GM23338 (cell line): ENCODE measurements around the gene TRPC4AP. TPM values are rescaled to one million over a fixed set of nuclear protein-coding genes. Genes with fewer than 3 reads are reported as not detected.

Experiments
- ATAC-seq: fragments of 200-7000 bp; cut with Tn5 transposase; 3 replicates; pipeline ENCODE4 v1.9.1; 2020
- DNase-seq: peaks from one replicate; pipeline ENCODE4 v3.0.0-alpha.2; 2015; ENCODE audit warnings: low spot score
- H2AFZ ChIP-seq: fragments of 200-600 bp; sonication (generic); 2 replicates; pipeline ENCODE4 v1.8.0; 2016; ENCODE audit warnings: antibody characterized with exemption, mild to moderate bottlenecking, moderate library complexity
- H3F3A ChIP-seq: fragments of 200-600 bp; sonication (generic); replicated peaks from 2 replicates; pipeline ENCODE4 v1.8.0; 2017; ENCODE audit warnings: antibody characterized with exemption, mixed run types, low read depth
- H3K27ac ChIP-seq: fragments of 200-600 bp; sonication (generic); 2 replicates; pipeline ENCODE4 v1.6.1; 2016; ENCODE audit warnings: low read depth
- H3K27me3 ChIP-seq: fragments of 200-600 bp; sonication (generic); 2 replicates; pipeline ENCODE4 v1.8.0; 2016; ENCODE audit warnings: mild to moderate bottlenecking, mixed run types, moderate library complexity; ENCODE audit not compliant: insufficient read depth
- H3K36me3 ChIP-seq: fragments of 200-600 bp; sonication (generic); 2 replicates; pipeline ENCODE4 v1.8.0; 2016; ENCODE audit warnings: mild to moderate bottlenecking; ENCODE audit not compliant: insufficient read depth
- H3K4me1 ChIP-seq: fragments of 200-600 bp; sonication (generic); 2 replicates; pipeline ENCODE4 v1.8.0; 2016; ENCODE audit warnings: mild to moderate bottlenecking, moderate library complexity; ENCODE audit not compliant: insufficient read depth
- H3K4me2 ChIP-seq: fragments of 200-600 bp; sonication (generic); 2 replicates; pipeline ENCODE4 v1.7.1; 2017; ENCODE audit warnings: mixed run types
- H3K4me3 ChIP-seq: fragments of 200-600 bp; sonication (generic); 2 replicates; pipeline ENCODE4 v1.6.1; 2016; ENCODE audit warnings: mixed run types
- H3K79me2 ChIP-seq: fragments of 200-600 bp; sonication (generic); replicated peaks from 2 replicates; pipeline ENCODE4 v1.8.0; 2017; ENCODE audit warnings: mild to moderate bottlenecking; ENCODE audit not compliant: insufficient read depth
- H3K9me2 ChIP-seq: fragments of 200-600 bp; sonication (generic); 2 replicates; pipeline ENCODE4 v1.8.0; 2017; ENCODE audit not compliant: insufficient read depth
- H4K20me1 ChIP-seq: fragments of 200-600 bp; sonication (generic); replicated peaks from 2 replicates; pipeline ENCODE4 v1.8.0; 2017; ENCODE audit warnings: mild to moderate bottlenecking; ENCODE audit not compliant: insufficient read depth
- H3K27ac Mint-ChIP-seq: 2 replicates; pipeline ENCODE4 v1.8.0; 2020; ENCODE audit warnings: inconsistent platforms, mild to moderate bottlenecking, moderate library complexity, mixed read lengths
- H3K27me3 Mint-ChIP-seq: 3 replicates; pipeline ENCODE4 v1.8.0; 2022; ENCODE audit warnings: low read depth, mild to moderate bottlenecking, moderate library complexity, mixed read lengths, inconsistent platforms; ENCODE audit not compliant: insufficient read depth, poor library complexity
- H3K36me3 Mint-ChIP-seq: 3 replicates; pipeline ENCODE4 v1.8.0; 2021; ENCODE audit warnings: low read depth, mild to moderate bottlenecking, inconsistent platforms, moderate library complexity, mixed read lengths
- H3K4me1 Mint-ChIP-seq: 3 replicates; pipeline ENCODE4 v1.8.0; 2020; ENCODE audit warnings: mild to moderate bottlenecking, inconsistent platforms, mixed read lengths
- H3K4me3 Mint-ChIP-seq: 3 replicates; pipeline ENCODE4 v1.8.0; 2021; ENCODE audit warnings: moderate library complexity, mild to moderate bottlenecking, inconsistent platforms, mixed read lengths
- H3K9me3 Mint-ChIP-seq: 3 replicates; pipeline ENCODE4 v1.8.0; 2020; ENCODE audit warnings: moderate library complexity, mild to moderate bottlenecking, inconsistent platforms, mixed read lengths
- CREB1 ChIP-seq: fragments of 250-450 bp; sonication (Bioruptor Pico); IDR thresholded peaks from 2 replicates; pipeline ENCODE4 v1.5.0; 2020; ENCODE audit warnings: low read depth, mild to moderate bottlenecking, moderate library complexity
- CTCF ChIP-seq, 2 experiments: fragments of 200-600 bp in 1 of 2; sonication (generic) in 1 of 2; conservative IDR thresholded peaks; 2 replicates each; pipeline versions ENCODE4 v1.5.1 to v1.6.1; 2016 to 2017; ENCODE audit warnings: antibody characterized with exemption in 2 of 2, low read depth in 2 of 2, mild to moderate bottlenecking in 2 of 2, moderate library complexity in 1 of 2
- ETS1 ChIP-seq: IDR thresholded peaks from 2 replicates; pipeline ENCODE4 v1.6.1; 2016; ENCODE audit warnings: antibody characterized with exemption
- EZH2 ChIP-seq: fragments of 200-600 bp; sonication (generic); IDR thresholded peaks from one replicate; pipeline ENCODE4 v1.8.0; 2017; ENCODE audit warnings: antibody characterized with exemption, mild to moderate bottlenecking, low read depth; ENCODE audit not compliant: unreplicated experiment
- EZH2phosphoT487 ChIP-seq: fragments of 200-600 bp; sonication (generic); IDR thresholded peaks from one replicate; pipeline ENCODE4 v1.8.1; 2018; ENCODE audit warnings: antibody characterized with exemption; ENCODE audit not compliant: unreplicated experiment
- JUNB ChIP-seq: IDR thresholded peaks from one replicate; pipeline ENCODE4 v1.6.1; 2016; ENCODE audit warnings: antibody characterized with exemption; ENCODE audit not compliant: unreplicated experiment
- NANOG ChIP-seq: IDR thresholded peaks from 2 replicates; pipeline ENCODE4 v1.6.1; 2016; ENCODE audit warnings: antibody characterized with exemption, borderline replicate concordance
- POLR2AphosphoS5 ChIP-seq: IDR thresholded peaks from 2 replicates; pipeline ENCODE4 v1.6.1; 2016; ENCODE audit warnings: antibody characterized with exemption, low read depth
- REST ChIP-seq: IDR thresholded peaks from one replicate; pipeline ENCODE4 v1.6.1; 2018; ENCODE audit warnings: antibody characterized with exemption; ENCODE audit not compliant: unreplicated experiment
- STAT1 ChIP-seq: IDR thresholded peaks from one replicate; pipeline ENCODE4 v1.6.1; 2016; ENCODE audit warnings: antibody characterized with exemption; ENCODE audit not compliant: unreplicated experiment
- ZNF114 ChIP-seq: fragments of 250-450 bp; sonication (Bioruptor Pico); IDR thresholded peaks from 2 replicates; pipeline ENCODE4 v1.5.0; 2020; ENCODE audit warnings: mild to moderate bottlenecking, moderate library complexity
- ZNF331 ChIP-seq: fragments of 250-450 bp; sonication (Bioruptor Pico); IDR thresholded peaks from 2 replicates; pipeline ENCODE4 v1.5.0; 2020; ENCODE audit warnings: low read depth, mild to moderate bottlenecking, moderate library complexity
- ZNF462 ChIP-seq: fragments of 250-450 bp; sonication (Bioruptor Pico); IDR thresholded peaks from 2 replicates; pipeline ENCODE4 v1.5.0; 2020; ENCODE audit warnings: mild to moderate bottlenecking, moderate library complexity
- polyA plus RNA-seq: library from polyadenylated mRNA; unstranded; fragments of >200 nt; fragmentation: Nextera tagmentation; extraction: Ambion mirVana; gene quantifications from 2 replicates; pipeline ENCODE4 v1.2.1, GENCODE V29; 2016
- total RNA-seq: library from RNA; depleted of rRNA; stranded (reverse); fragments of >200 nt; shearing (Covaris generic); gene quantifications from 2 replicates; pipeline ENCODE4 v1.2.3, GENCODE V29; 2014

Gene TRPC4AP
- total and polyA plus RNA-seq, 2 experiments from 2014 or later, result 48.8 to 89.5 TPM

- H3K27me3 ChIP-seq, result no peaks in the 10 kb centered on the region
- peaks cover 17% of the 10 kb centered on the region for H3K36me3 Mint-ChIP-seq
- H3K36me3 ChIP-seq, result 0 out of 2 replicates have a peak, but pooled peaks cover 6% of the 10 kb centered on the region
- DNase-seq (no peak), ATAC-seq (no peak)
- no peak overlapping the region for H3K4me2 ChIP-seq
- no peaks in the 10 kb centered on the region for H3K4me1 ChIP-seq
- no peak overlapping the region for H3K27ac Mint-ChIP-seq
- H4K20me1 ChIP-seq, result no peaks in the 10 kb centered on the region
- no peaks in the 10 kb centered on the region for H3K9me3 Mint-ChIP-seq
- TF ChIP-seq NANOG (no peak), ETS1 (no peak), STAT1 (no peak), EZH2 (no peak), EZH2phosphoT487 (no peak), REST (no peak), CREB1 (CRISPR knock-in tag) (no peak), ZNF462 (CRISPR knock-in tag) (no peak), CTCF (conservative IDR thresholded peaks at IDR 0.05; ENCODE audit: low read depth in 2 of 2) (no peak), ZNF331 (CRISPR knock-in tag) (no peak), ZNF114 (CRISPR knock-in tag) (no peak), POLR2AphosphoS5 (no peak), JUNB (no peak)
- no peaks in the 10 kb centered on the region for H3K9me2 ChIP-seq
- no peak overlapping the region for H2AFZ ChIP-seq
- no peak overlapping the region for H3K27ac ChIP-seq
- H3K4me3 ChIP-seq, result no peak overlapping the region
- no peaks in the 10 kb centered on the region for H3K79me2 ChIP-seq
- no peaks in the 10 kb centered on the region for H3K4me1 Mint-ChIP-seq
- H3K4me3 Mint-ChIP-seq, result no peak overlapping the region
- no peaks in the 10 kb centered on the region for H3F3A ChIP-seq
- peaks cover 2% of the 10 kb centered on the region for H3K27me3 Mint-ChIP-seq
These were observed 40.4 kb upstream of the TRPC4AP start for GRCh38 chr20:35133031-35133430.
